Measurements from ENCODE around the gene IPO5.

GRCh38 chr13:98013241-98013640 lies 59.8 kb downstream of the IPO5 start:
- TF ChIP-seq, protein P1, sequence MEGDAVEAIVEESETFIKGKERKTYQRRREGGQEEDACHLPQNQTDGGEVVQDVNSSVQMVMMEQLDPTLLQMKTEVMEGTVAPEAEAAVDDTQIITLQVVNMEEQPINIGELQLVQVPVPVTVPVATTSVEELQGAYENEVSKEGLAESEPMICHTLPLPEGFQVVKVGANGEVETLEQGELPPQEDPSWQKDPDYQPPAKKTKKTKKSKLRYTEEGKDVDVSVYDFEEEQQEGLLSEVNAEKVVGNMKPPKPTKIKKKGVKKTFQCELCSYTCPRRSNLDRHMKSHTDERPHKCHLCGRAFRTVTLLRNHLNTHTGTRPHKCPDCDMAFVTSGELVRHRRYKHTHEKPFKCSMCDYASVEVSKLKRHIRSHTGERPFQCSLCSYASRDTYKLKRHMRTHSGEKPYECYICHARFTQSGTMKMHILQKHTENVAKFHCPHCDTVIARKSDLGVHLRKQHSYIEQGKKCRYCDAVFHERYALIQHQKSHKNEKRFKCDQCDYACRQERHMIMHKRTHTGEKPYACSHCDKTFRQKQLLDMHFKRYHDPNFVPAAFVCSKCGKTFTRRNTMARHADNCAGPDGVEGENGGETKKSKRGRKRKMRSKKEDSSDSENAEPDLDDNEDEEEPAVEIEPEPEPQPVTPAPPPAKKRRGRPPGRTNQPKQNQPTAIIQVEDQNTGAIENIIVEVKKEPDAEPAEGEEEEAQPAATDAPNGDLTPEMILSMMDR (IDR thresholded peaks at IDR 0.05), result no peak
- no peak for TF ChIP-seq SMC3 (IDR thresholded peaks at IDR 0.05; ENCODE audit: low read depth, low read length)

All from SK-N-SH (cell line).